GM19099 (cell line): ENCODE measurements around the gene SCD5.

Experiments used
- POLR2A ChIP-seq: IDR thresholded peaks from 3 replicates; pipeline ENCODE4 v1.6.1; 2011; ENCODE audit warnings: low read depth; ENCODE audit not compliant: insufficient read length; ENCODE audit errors: extremely low read depth

The SCD5 gene

DNA sequence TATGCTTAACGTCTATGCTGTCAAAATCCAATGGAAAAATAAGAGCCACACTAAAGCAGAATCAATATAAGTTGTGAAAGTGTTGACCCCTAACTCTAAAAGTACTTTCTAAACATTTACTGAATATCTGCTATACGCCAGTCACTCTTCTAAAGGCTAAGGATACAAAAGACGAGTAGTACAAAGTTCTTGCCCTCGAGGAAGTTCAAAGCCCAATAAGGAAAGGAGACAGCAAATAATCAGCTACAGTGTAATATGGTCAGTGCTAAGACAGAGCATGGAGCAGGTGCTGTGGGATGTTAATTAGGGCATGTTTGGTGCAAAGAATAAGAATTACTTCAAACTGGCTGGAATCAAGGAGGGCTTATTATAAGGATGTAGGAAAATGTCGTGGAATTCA lies 205.2 kb downstream of the SCD5 start:
- TF ChIP-seq POLR2A = no peak

DNA sequence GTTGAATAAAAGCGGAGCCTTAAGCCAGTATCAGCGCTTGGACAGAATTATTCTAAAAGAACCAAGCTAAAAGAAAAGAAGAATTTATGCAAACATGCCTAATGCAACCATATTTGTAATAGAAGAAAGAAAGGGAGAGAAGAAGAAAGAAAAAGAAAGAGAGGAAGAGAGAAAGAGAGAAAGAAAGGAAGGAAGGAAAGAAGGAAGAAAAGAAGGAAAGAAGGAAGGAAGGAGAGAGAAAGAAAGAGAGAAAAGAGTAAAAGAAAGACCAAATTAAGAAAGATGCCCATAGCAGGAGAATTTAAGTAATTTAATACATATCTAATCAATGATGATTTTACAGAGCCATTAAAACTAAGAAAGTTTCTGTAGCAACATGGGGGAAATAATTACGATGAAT lies 206.0 kb downstream of the SCD5 start:
- no peak for TF ChIP-seq POLR2A

DNA sequence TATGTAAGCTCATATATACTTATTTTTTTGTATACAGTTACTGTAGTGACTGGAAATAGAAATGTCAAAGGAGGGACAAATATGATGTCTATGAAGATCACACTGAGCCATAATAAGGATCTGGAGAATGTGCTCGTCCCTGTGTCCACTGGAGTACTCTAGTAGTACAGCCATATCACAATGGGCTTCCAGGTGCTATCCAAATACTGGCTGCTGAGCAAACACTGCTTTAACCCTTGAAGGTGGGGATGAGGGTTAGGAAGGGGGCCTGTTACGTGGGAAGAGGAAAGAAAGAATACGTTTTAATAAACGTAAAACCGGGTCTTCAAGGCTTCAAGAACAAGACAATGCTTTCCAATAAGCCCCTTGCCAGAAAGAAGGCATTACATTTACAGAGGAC lies 207.0 kb downstream of the SCD5 start:
- TF ChIP-seq POLR2A = no peak

DNA sequence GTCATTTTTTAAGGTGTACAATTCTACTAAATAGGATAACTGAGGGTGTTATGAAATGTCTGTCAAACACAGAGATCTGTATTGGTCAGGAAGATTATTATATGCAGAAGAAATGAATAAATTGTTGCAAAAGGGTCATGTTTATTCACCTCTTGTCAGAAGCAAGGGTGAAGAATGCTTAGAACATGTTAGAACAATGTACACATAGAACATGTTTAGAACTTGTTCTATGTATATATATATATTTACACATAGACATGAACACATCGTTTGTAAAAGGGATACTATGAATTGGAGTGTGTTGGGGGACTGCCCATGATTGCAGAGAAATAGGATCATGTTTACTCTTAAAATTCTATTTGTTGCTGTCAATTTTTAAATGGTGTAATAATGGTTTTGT lies 208.8 kb downstream of the SCD5 start:
- TF ChIP-seq POLR2A = no peak

DNA sequence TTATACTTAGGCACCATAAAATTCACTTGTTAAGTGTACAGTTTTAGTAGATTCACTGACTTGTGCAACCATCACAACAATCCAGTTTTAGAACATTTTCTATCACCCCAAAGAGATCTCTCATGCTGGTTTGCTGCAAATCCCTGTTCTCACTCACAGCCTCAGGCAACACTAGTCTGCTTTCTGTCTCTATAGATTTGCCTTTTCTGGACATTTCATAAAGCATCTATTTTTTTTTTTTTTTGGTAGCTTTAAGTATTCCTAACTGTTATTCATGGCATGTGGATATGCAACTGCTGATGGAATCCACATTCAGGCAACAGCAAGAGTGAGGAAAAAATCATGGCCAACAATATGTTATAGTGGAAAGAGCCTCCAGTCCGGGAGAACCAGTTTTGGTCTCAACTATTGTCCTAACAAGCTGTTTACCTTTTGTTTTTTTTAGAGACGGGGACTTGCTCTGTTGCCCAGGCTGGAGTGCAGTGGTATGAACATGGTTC lies 209.8 kb downstream of the SCD5 start:
- TF ChIP-seq POLR2A = no peak

- TF ChIP-seq POLR2A = no peak
These were observed 210.6 kb downstream of the SCD5 start for GRCh38 chr4:82587826-82588540.

DNA sequence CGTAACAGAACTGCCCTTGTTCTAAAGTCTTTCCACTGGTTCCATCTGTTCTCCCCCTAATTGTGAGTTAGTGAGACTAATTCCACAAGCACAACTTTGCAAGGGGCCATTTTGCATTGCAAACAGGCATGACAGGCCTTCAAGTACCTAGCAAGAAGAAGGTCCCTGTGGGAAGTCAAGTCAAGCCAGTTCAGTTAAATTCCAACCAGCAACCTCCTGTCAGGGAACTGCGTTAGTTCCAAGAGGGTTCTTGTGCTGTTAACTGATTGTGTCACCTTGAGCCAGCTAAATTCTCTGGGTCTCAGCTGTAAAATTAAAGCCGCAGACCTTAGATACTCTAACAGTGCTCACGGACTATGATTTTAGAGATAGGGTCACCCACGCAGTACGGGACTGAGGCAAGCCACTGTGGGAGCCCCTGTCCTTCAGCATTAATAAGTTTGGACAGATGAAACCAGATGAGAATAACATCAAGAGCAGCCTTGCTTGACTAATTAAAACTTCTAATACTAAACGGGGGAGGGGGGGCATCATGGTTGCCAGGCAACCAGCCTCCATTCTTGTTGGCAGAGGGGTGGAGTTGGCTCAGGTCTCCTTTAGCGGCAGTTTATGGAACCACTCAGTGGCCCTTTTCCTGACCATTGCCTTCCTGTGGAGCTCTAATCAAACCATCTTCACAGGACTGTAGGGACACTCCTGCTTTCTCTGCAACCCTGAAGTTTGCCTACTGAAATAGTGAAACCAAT lies 212.7 kb downstream of the SCD5 start:
- TF ChIP-seq POLR2A = no peak

DNA sequence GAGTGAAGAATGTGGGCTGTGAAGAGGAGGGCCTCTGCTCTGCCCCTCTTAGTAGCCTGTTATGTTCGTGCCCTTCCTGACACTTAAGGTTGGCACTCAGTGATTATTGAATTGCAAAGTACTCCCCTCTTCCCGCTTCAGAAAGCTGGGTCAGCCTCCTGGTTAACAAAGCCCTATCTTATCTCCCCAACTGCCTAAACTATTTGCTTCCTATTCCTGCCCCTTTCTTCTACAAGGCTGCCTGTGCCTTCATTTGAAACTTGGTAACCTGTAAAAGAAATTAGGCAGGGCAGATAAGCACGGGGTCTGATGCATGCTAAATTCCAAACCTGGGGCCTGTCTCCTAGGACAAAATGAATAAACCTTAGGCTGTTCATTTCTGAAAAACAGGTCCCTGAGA lies 213.7 kb downstream of the SCD5 start:
- no peak for TF ChIP-seq POLR2A

- TF ChIP-seq POLR2A = no peak
These were observed 214.6 kb downstream of the SCD5 start for GRCh38 chr4:82583897-82584587.

GRCh38 chr4:82579932-82580331 lies 218.7 kb downstream of the SCD5 start:
- TF ChIP-seq POLR2A = no peak
